Measurements from ENCODE around the gene CTRB2.

The CTRB2 gene

DNA sequence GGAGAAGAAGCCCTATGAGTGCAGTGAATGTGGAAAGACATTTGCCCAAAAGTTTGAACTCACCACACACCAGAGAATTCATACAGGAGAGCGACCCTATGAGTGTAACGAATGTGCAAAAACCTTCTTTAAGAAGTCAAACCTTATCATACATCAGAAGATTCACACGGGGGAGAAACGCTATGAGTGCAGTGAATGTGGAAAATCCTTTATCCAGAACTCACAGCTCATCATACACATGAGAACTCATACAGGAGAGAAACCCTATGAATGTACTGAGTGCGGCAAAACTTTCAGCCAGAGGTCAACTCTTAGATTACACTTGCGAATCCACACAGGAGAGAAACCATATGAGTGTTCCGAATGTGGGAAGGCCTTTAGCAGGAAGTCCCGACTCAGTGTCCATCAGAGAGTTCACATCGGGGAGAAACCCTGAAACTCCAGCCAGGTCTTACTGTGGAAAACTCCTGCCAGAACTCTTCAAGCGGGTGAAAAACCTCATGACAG lies 37.0 kb downstream of the CTRB2 start:
- Histone ChIP-seq H3K27ac (ENCODE audit: poor library complexity, severe bottlenecking) (no peak overlapping the region), H3K4me1 (ENCODE audit: insufficient read depth, poor library complexity, severe bottlenecking) (no peaks in the 10 kb centered on the region), H3K4me3 (ENCODE audit: severe bottlenecking) (no peak overlapping the region), H3K9me3 (ENCODE audit: severe bottlenecking) (peaks cover 60% of the 10 kb centered on the region), H3K36me3 (ENCODE audit: low read depth) (peaks cover 64% of the 10 kb centered on the region), H3K27me3 (ENCODE audit: insufficient read depth, poor library complexity, severe bottlenecking) (no peaks in the 10 kb centered on the region)
- no peak for DNase-seq (ENCODE audit: low spot score)
- TF ChIP-seq, protein P1, sequence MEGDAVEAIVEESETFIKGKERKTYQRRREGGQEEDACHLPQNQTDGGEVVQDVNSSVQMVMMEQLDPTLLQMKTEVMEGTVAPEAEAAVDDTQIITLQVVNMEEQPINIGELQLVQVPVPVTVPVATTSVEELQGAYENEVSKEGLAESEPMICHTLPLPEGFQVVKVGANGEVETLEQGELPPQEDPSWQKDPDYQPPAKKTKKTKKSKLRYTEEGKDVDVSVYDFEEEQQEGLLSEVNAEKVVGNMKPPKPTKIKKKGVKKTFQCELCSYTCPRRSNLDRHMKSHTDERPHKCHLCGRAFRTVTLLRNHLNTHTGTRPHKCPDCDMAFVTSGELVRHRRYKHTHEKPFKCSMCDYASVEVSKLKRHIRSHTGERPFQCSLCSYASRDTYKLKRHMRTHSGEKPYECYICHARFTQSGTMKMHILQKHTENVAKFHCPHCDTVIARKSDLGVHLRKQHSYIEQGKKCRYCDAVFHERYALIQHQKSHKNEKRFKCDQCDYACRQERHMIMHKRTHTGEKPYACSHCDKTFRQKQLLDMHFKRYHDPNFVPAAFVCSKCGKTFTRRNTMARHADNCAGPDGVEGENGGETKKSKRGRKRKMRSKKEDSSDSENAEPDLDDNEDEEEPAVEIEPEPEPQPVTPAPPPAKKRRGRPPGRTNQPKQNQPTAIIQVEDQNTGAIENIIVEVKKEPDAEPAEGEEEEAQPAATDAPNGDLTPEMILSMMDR (IDR thresholded peaks at IDR 0.05; ENCODE audit: poor library complexity, severe bottlenecking): no peak
- no peak for ATAC-seq (ENCODE audit: low read depth)

GRCh38 chr16:75160386-75160785 lies 46.6 kb downstream of the CTRB2 start:
- H3K36me3 ChIP-seq (ENCODE audit: low read depth): peaks cover 50% of the 10 kb centered on the region
- ATAC-seq (ENCODE audit: low read depth) (no peak), DNase-seq (ENCODE audit: low spot score) (no peak)
- H3K27me3 ChIP-seq (ENCODE audit: insufficient read depth, poor library complexity, severe bottlenecking): no peaks in the 10 kb centered on the region
- H3K9me3 ChIP-seq (ENCODE audit: severe bottlenecking): peaks cover 4% of the 10 kb centered on the region
- no peak overlapping the region for H3K4me3 ChIP-seq (ENCODE audit: severe bottlenecking)
- H3K4me1 ChIP-seq (ENCODE audit: insufficient read depth, poor library complexity, severe bottlenecking): no peaks in the 10 kb centered on the region
- no peak overlapping the region for H3K27ac ChIP-seq (ENCODE audit: poor library complexity, severe bottlenecking)
- TF ChIP-seq, protein P1 (IDR thresholded peaks at IDR 0.05; ENCODE audit: poor library complexity, severe bottlenecking): no peak

Data from RWPE2 (cell line).